H1 (cell line): ENCODE results near the gene CCDC88A. TPM values are rescaled to one million over a fixed set of nuclear protein-coding genes. Genes with fewer than 3 reads are reported as not detected.

Experiments
- CTCF ChIA-PET: fragments of 300-600 bp; sonication (Branson Sonifier 250); formaldehyde crosslinking; loops from one replicate; lab custom pipeline; 2021; ENCODE audit not compliant: partially characterized antibody; lab: Charles Lee
- POLR2A ChIA-PET: fragments of 300-600 bp; sonication (Branson Sonifier 250); formaldehyde crosslinking; loops from one replicate; lab custom pipeline; 2021; ENCODE audit warnings: inconsistent platforms; ENCODE audit not compliant: partially characterized antibody; lab: Charles Lee
- DNase-seq, 2 experiments: peaks; one replicate each; pipeline versions ENCODE4 v3.0.0 to v3.0.0-alpha.2; 2010 to 2022; ENCODE audit warnings: low spot score in 2 of 2, low read depth in 1 of 2, mixed read lengths in 1 of 2
- FAIRE-seq: peaks from 2 replicates; lab custom pipeline; 2011; peaks lifted over from hg19 to GRCh38; lab: Jason Lieb, UNC
- H2AFZ ChIP-seq: 2 replicates; pipeline ENCODE4 v1.8.1; 2012; ENCODE audit warnings: low read length, inconsistent platforms
- H2AK5ac ChIP-seq: 2 replicates; pipeline ENCODE4 v1.6.1; 2013; ENCODE audit warnings: low read depth, low read length
- H2BK120ac ChIP-seq: replicated peaks from 2 replicates; pipeline ENCODE3; 2013; ENCODE audit warnings: low read depth, low read length, inconsistent platforms
- H2BK12ac ChIP-seq: 2 replicates; pipeline ENCODE4 v1.6.1; 2013; ENCODE audit warnings: low read depth, low read length
- H2BK15ac ChIP-seq: 2 replicates; pipeline ENCODE4 v1.6.1; 2013; ENCODE audit warnings: low read length
- H2BK20ac ChIP-seq: 2 replicates; pipeline ENCODE4 v1.6.1; 2013; ENCODE audit warnings: low read length
- H2BK5ac ChIP-seq: 2 replicates; pipeline ENCODE4 v1.6.1; 2013; ENCODE audit warnings: low read depth, low read length
- H3K14ac ChIP-seq: 2 replicates; pipeline ENCODE4 v1.6.1; 2013; ENCODE audit warnings: inconsistent platforms; ENCODE audit not compliant: insufficient read length
- H3K18ac ChIP-seq: 2 replicates; pipeline ENCODE4 v1.6.1; 2013; ENCODE audit warnings: low read length; ENCODE audit errors: extremely low read depth
- H3K23ac ChIP-seq: 2 replicates; pipeline ENCODE4 v1.6.1; 2013; ENCODE audit warnings: inconsistent platforms; ENCODE audit not compliant: insufficient read length
- H3K23me2 ChIP-seq: 2 replicates; pipeline ENCODE4 v1.6.1; 2013; ENCODE audit warnings: low read depth, low read length
- H3K27ac ChIP-seq: 2 replicates; pipeline ENCODE4 v1.6.1; 2011; ENCODE audit warnings: low read depth, low read length, inconsistent platforms
- H3K27me3 ChIP-seq, 4 experiments: replicated peaks in 1 of 4; 1 replicate in 1 of 4; 2 replicates in 3 of 4; pipeline versions ENCODE4 v1.6.1 to v1.8.1; 2011 to 2013; ENCODE audit warnings: low read length in 3 of 4, mild to moderate bottlenecking in 3 of 4, inconsistent platforms in 2 of 4, mixed read lengths in 2 of 4, moderate library complexity in 1 of 4; ENCODE audit not compliant: control insufficient read depth in 3 of 4, insufficient read depth in 3 of 4; ENCODE audit errors: extremely low read depth in 1 of 4
- H3K36me3 ChIP-seq, 4 experiments: 2 replicates each; pipeline versions ENCODE4 v1.6.1 to v1.8.1; 2011 to 2013; ENCODE audit warnings: mild to moderate bottlenecking in 4 of 4, low read length in 3 of 4, moderate library complexity in 2 of 4, control low read depth in 1 of 4, inconsistent platforms in 1 of 4; ENCODE audit not compliant: insufficient read depth in 4 of 4, control insufficient read depth in 2 of 4
- H3K4ac ChIP-seq: replicated peaks from 2 replicates; pipeline ENCODE3; 2013; ENCODE audit warnings: low read length, low read depth, mixed read lengths, inconsistent platforms; ENCODE audit not compliant: insufficient read length
- H3K4me1 ChIP-seq, 4 experiments: replicated peaks in 1 of 4; 1 replicate in 1 of 4; 2 replicates in 3 of 4; pipeline versions ENCODE4 v1.6.1 to v1.8.1; 2011 to 2013; ENCODE audit warnings: low read length in 3 of 4, inconsistent platforms in 2 of 4, mixed read lengths in 1 of 4; ENCODE audit not compliant: insufficient read depth in 4 of 4, control insufficient read depth in 3 of 4
- H3K4me2 ChIP-seq, 2 experiments: 2 replicates each; pipeline versions ENCODE4 v1.6.1 to v1.8.1; 2011 to 2013; ENCODE audit warnings: low read depth in 2 of 2, low read length in 2 of 2, control low read depth in 1 of 2, inconsistent platforms in 1 of 2, mild to moderate bottlenecking in 1 of 2; ENCODE audit not compliant: insufficient read depth in 1 of 2
- H3K4me3 ChIP-seq, 4 experiments: fragments of 200-600, 300-600 bp in 1 of 4; sonication (generic), shearing (Covaris generic), sonication (Bioruptor Twin) in 1 of 4; 2 replicates each; pipeline versions ENCODE4 v1.5.1 to v1.8.1; 2011 to 2016; ENCODE audit warnings: low read length in 4 of 4, low read depth in 3 of 4, control low read depth in 2 of 4, inconsistent platforms in 2 of 4, mild to moderate bottlenecking in 2 of 4, mixed read lengths in 1 of 4, moderate library complexity in 1 of 4; ENCODE audit not compliant: insufficient read depth in 2 of 4; ENCODE audit errors: extremely low read depth in 1 of 4
- H3K56ac ChIP-seq: replicated peaks from 2 replicates; pipeline ENCODE3; 2013; ENCODE audit warnings: low read depth, mild to moderate bottlenecking, mixed read lengths, low read length, inconsistent platforms; ENCODE audit not compliant: insufficient read length
- H3K79me1 ChIP-seq: 2 replicates; pipeline ENCODE4 v1.6.1; 2013; ENCODE audit warnings: low read depth, low read length, control low read depth
- H3K79me2 ChIP-seq, 2 experiments: 2 replicates each; pipeline versions ENCODE4 v1.6.1 to v1.8.1; 2012 to 2013; ENCODE audit warnings: low read length in 2 of 2, mild to moderate bottlenecking in 2 of 2, inconsistent platforms in 1 of 2; ENCODE audit not compliant: insufficient read depth in 2 of 2, control insufficient read depth in 1 of 2
- H3K9ac ChIP-seq, 4 experiments: replicated peaks in 1 of 4; 1 replicate in 1 of 4; 2 replicates in 3 of 4; pipeline versions ENCODE4 v1.6.1 to v1.8.1; 2011 to 2013; ENCODE audit warnings: low read depth in 3 of 4, low read length in 3 of 4, control low read depth in 2 of 4, mild to moderate bottlenecking in 2 of 4, moderate library complexity in 2 of 4, inconsistent platforms in 1 of 4; ENCODE audit errors: extremely low read depth in 1 of 4
- H3K9me3 ChIP-seq, 2 experiments: 2 replicates each; pipeline versions ENCODE4 v1.6.1 to v1.8.1; 2012 to 2013; ENCODE audit warnings: mild to moderate bottlenecking in 2 of 2, moderate library complexity in 2 of 2, control low read depth in 1 of 2, inconsistent platforms in 1 of 2, low read depth in 1 of 2, low read length in 1 of 2, mixed read lengths in 1 of 2; ENCODE audit not compliant: insufficient read depth in 2 of 2
- H4K20me1 ChIP-seq, 2 experiments: replicated peaks in 1 of 2; 2 replicates each; pipeline versions ENCODE3 to v1.8.1; 2011 to 2013; ENCODE audit warnings: inconsistent platforms in 2 of 2, low read length in 2 of 2, mild to moderate bottlenecking in 1 of 2; ENCODE audit not compliant: insufficient read depth in 2 of 2, control insufficient read depth in 1 of 2
- H4K5ac ChIP-seq: 2 replicates; pipeline ENCODE4 v1.6.1; 2013; ENCODE audit warnings: low read length, low read depth, mixed read lengths, inconsistent platforms; ENCODE audit not compliant: insufficient read length
- H4K8ac ChIP-seq: 2 replicates; pipeline ENCODE4 v1.8.0; 2013; ENCODE audit warnings: mild to moderate bottlenecking, moderate library complexity, low read length, inconsistent platforms; ENCODE audit not compliant: insufficient read depth; ENCODE audit errors: extremely low read depth
- H4K91ac ChIP-seq: replicated peaks from 2 replicates; pipeline ENCODE3; 2013; ENCODE audit warnings: low read length, mixed read lengths, inconsistent platforms; ENCODE audit not compliant: insufficient read length
- CEBPB ChIP-seq: IDR thresholded peaks from 2 replicates; pipeline ENCODE4 v1.6.1; 2012; ENCODE audit warnings: low read depth, low read length
- EZH2 ChIP-seq: fragments of 200-600 bp; sonication (generic); IDR thresholded peaks from 2 replicates; pipeline ENCODE4 v1.7.1; 2012; ENCODE audit warnings: low read depth, mild to moderate bottlenecking, moderate library complexity, low read length, inconsistent platforms; ENCODE audit not compliant: severe bottlenecking
- NRF1 ChIP-seq: IDR thresholded peaks from 2 replicates; pipeline ENCODE4 v1.6.1; 2011; ENCODE audit warnings: mild to moderate bottlenecking, low read depth, low read length, improper control_type of control experiment
- PHF8 ChIP-seq: fragments of 200-600 bp; sonication (generic); conservative IDR thresholded peaks from 2 replicates; pipeline ENCODE4 v1.7.1; 2012; ENCODE audit warnings: low read depth, mild to moderate bottlenecking, inconsistent platforms, low read length, moderate library complexity
- WGBS, 2 experiments: shearing (Covaris generic) in 1 of 2; methylation state at CpG; one replicate each; pipeline versions ENCODE4 v1.1.6 to v1.1.7; 2013 to 2015; ENCODE audit warnings: low lambda C conversion rate in 2 of 2, mixed read lengths in 2 of 2, inconsistent platforms in 1 of 2, low coverage in 1 of 2, missing lambda C conversion rate in 1 of 2; ENCODE audit not compliant: insufficient replicate concordance in 2 of 2, insufficient coverage in 1 of 2, insufficient read length in 1 of 2; ENCODE audit errors: extremely low coverage in 1 of 2, missing lambda C conversion rate in 1 of 2; 5-methylcytosine and 5-hydroxymethylcytosine counted together
- polyA plus RNA-seq, 7 experiments: library from polyadenylated mRNA; depleted of rRNA in 3 of 7; stranded (reverse) in 5 of 7; unstranded in 2 of 7; fragments of >200 nt in 5 of 7; fragments of 200-250 nt in 2 of 7; gene quantifications; 1 replicate in 5 of 7; 2 replicates in 1 of 7; 4 replicates in 1 of 7; pipeline versions ENCODE4 v1.2.1 to v1.2.3, GENCODE V29; 2011 to 2013; ENCODE audit warnings: missing spikeins in 2 of 7, mixed read lengths in 2 of 7
- total RNA-seq: library from RNA; stranded (reverse); fragmentation: NEBNext Ultra II Directional; extraction: Animal tissue kit (Norgen Biotek cat#: 25700); gene quantifications from 2 replicates; pipeline ENCODE4 v1.2.1, GENCODE V29; 2021

CCDC88A gene
- total and polyA plus RNA-seq, 2 of the 8 experiments (the other 6 are each of a cell fraction or from before 2014, with no cell fraction given), result 27.0 to 98.0 TPM

GRCh38 chr2:55345064-55345463, 74.6 kb downstream of the CCDC88A start:
- Histone ChIP-seq H3K36me3 (peaks cover 0 to 32% (median 9%) of the 10 kb centered on the region in 4 experiments; a peak in 4 of 8 replicates), H4K91ac (no peak overlapping the region), H3K23me2 (no peaks in the 10 kb centered on the region), H3K9ac (no peak overlapping the region), H3K9me3 (no peaks in the 10 kb centered on the region), H4K5ac (no peak overlapping the region), H2BK20ac (no peak overlapping the region), H3K79me1 (no peaks in the 10 kb centered on the region), H3K18ac (no peak overlapping the region), H4K20me1 (peaks cover 0 to 2% of the 10 kb centered on the region in 2 experiments), H2BK12ac (no peak overlapping the region), H2BK15ac (no peak overlapping the region), H2AFZ (no peak overlapping the region), H3K23ac (no peak overlapping the region), H3K4ac (no peak overlapping the region), H2BK5ac (no peak overlapping the region), H3K56ac (no peak overlapping the region), H3K79me2 (no peaks in the 10 kb centered on the region), H3K27ac (no peak overlapping the region), H4K8ac (no peak overlapping the region), H3K4me3 (no peak overlapping the region), H2BK120ac (no peak overlapping the region), H3K14ac (no peak overlapping the region), H3K27me3 (no peaks in the 10 kb centered on the region), H2AK5ac (no peak overlapping the region), H3K4me1 (no peaks in the 10 kb centered on the region), H3K4me2 (no peak overlapping the region)
- ChIA-PET CTCF (interaction anchor here (0.7 to 1.1 kb wide), 2 partner anchors 165 to 208 kb away, joined by 3 read pairs; no protein-coding TSS in a partner anchor), POLR2A (no interaction called here)
- FAIRE-seq (no peak), DNase-seq (no peak)
- WGBS, 2 experiments, result 94% methylated on average over 4 of the region's 4 CpGs; no CpG with 5 or more reads in 1 of the 2 experiments
- TF ChIP-seq CEBPB, result no peak
- no peak for TF ChIP-seq EZH2
- no peak for TF ChIP-seq NRF1
- TF ChIP-seq PHF8, result no peak
